GM23338 (cell line): Measurements from ENCODE around the gene CRKL. TPM values are rescaled to one million over a fixed set of nuclear protein-coding genes. Genes with fewer than 3 reads are reported as not detected.

Experiments
- ATAC-seq: fragments of 200-7000 bp; cut with Tn5 transposase; 3 replicates; pipeline ENCODE4 v1.9.1; 2020
- DNase-seq: peaks from one replicate; pipeline ENCODE4 v3.0.0-alpha.2; 2015; ENCODE audit warnings: low spot score
- H2AFZ ChIP-seq: fragments of 200-600 bp; sonication (generic); 2 replicates; pipeline ENCODE4 v1.8.0; 2016; ENCODE audit warnings: antibody characterized with exemption, mild to moderate bottlenecking, moderate library complexity
- H3F3A ChIP-seq: fragments of 200-600 bp; sonication (generic); replicated peaks from 2 replicates; pipeline ENCODE4 v1.8.0; 2017; ENCODE audit warnings: antibody characterized with exemption, mixed run types, low read depth
- H3K27ac ChIP-seq: fragments of 200-600 bp; sonication (generic); 2 replicates; pipeline ENCODE4 v1.6.1; 2016; ENCODE audit warnings: low read depth
- H3K27me3 ChIP-seq: fragments of 200-600 bp; sonication (generic); 2 replicates; pipeline ENCODE4 v1.8.0; 2016; ENCODE audit warnings: mild to moderate bottlenecking, mixed run types, moderate library complexity; ENCODE audit not compliant: insufficient read depth
- H3K36me3 ChIP-seq: fragments of 200-600 bp; sonication (generic); 2 replicates; pipeline ENCODE4 v1.8.0; 2016; ENCODE audit warnings: mild to moderate bottlenecking; ENCODE audit not compliant: insufficient read depth
- H3K4me1 ChIP-seq: fragments of 200-600 bp; sonication (generic); 2 replicates; pipeline ENCODE4 v1.8.0; 2016; ENCODE audit warnings: mild to moderate bottlenecking, moderate library complexity; ENCODE audit not compliant: insufficient read depth
- H3K4me2 ChIP-seq: fragments of 200-600 bp; sonication (generic); 2 replicates; pipeline ENCODE4 v1.7.1; 2017; ENCODE audit warnings: mixed run types
- H3K4me3 ChIP-seq: fragments of 200-600 bp; sonication (generic); 2 replicates; pipeline ENCODE4 v1.6.1; 2016; ENCODE audit warnings: mixed run types
- H3K79me2 ChIP-seq: fragments of 200-600 bp; sonication (generic); replicated peaks from 2 replicates; pipeline ENCODE4 v1.8.0; 2017; ENCODE audit warnings: mild to moderate bottlenecking; ENCODE audit not compliant: insufficient read depth
- H3K9me2 ChIP-seq: fragments of 200-600 bp; sonication (generic); 2 replicates; pipeline ENCODE4 v1.8.0; 2017; ENCODE audit not compliant: insufficient read depth
- H4K20me1 ChIP-seq: fragments of 200-600 bp; sonication (generic); replicated peaks from 2 replicates; pipeline ENCODE4 v1.8.0; 2017; ENCODE audit warnings: mild to moderate bottlenecking; ENCODE audit not compliant: insufficient read depth
- H3K27ac Mint-ChIP-seq: 2 replicates; pipeline ENCODE4 v1.8.0; 2020; ENCODE audit warnings: inconsistent platforms, mild to moderate bottlenecking, moderate library complexity, mixed read lengths
- H3K27me3 Mint-ChIP-seq: 3 replicates; pipeline ENCODE4 v1.8.0; 2022; ENCODE audit warnings: low read depth, mild to moderate bottlenecking, moderate library complexity, mixed read lengths, inconsistent platforms; ENCODE audit not compliant: insufficient read depth, poor library complexity
- H3K36me3 Mint-ChIP-seq: 3 replicates; pipeline ENCODE4 v1.8.0; 2021; ENCODE audit warnings: low read depth, mild to moderate bottlenecking, inconsistent platforms, moderate library complexity, mixed read lengths
- H3K4me1 Mint-ChIP-seq: 3 replicates; pipeline ENCODE4 v1.8.0; 2020; ENCODE audit warnings: mild to moderate bottlenecking, inconsistent platforms, mixed read lengths
- H3K4me3 Mint-ChIP-seq: 3 replicates; pipeline ENCODE4 v1.8.0; 2021; ENCODE audit warnings: moderate library complexity, mild to moderate bottlenecking, inconsistent platforms, mixed read lengths
- H3K9me3 Mint-ChIP-seq: 3 replicates; pipeline ENCODE4 v1.8.0; 2020; ENCODE audit warnings: moderate library complexity, mild to moderate bottlenecking, inconsistent platforms, mixed read lengths
- CREB1 ChIP-seq: fragments of 250-450 bp; sonication (Bioruptor Pico); IDR thresholded peaks from 2 replicates; pipeline ENCODE4 v1.5.0; 2020; ENCODE audit warnings: low read depth, mild to moderate bottlenecking, moderate library complexity
- EZH2 ChIP-seq: fragments of 200-600 bp; sonication (generic); IDR thresholded peaks from one replicate; pipeline ENCODE4 v1.8.0; 2017; ENCODE audit warnings: antibody characterized with exemption, mild to moderate bottlenecking, low read depth; ENCODE audit not compliant: unreplicated experiment
- NANOG ChIP-seq: IDR thresholded peaks from 2 replicates; pipeline ENCODE4 v1.6.1; 2016; ENCODE audit warnings: antibody characterized with exemption, borderline replicate concordance
- STAT1 ChIP-seq: IDR thresholded peaks from one replicate; pipeline ENCODE4 v1.6.1; 2016; ENCODE audit warnings: antibody characterized with exemption; ENCODE audit not compliant: unreplicated experiment
- ZNF114 ChIP-seq: fragments of 250-450 bp; sonication (Bioruptor Pico); IDR thresholded peaks from 2 replicates; pipeline ENCODE4 v1.5.0; 2020; ENCODE audit warnings: mild to moderate bottlenecking, moderate library complexity
- polyA plus RNA-seq: library from polyadenylated mRNA; unstranded; fragments of >200 nt; fragmentation: Nextera tagmentation; extraction: Ambion mirVana; gene quantifications from 2 replicates; pipeline ENCODE4 v1.2.1, GENCODE V29; 2016
- total RNA-seq: library from RNA; depleted of rRNA; stranded (reverse); fragments of >200 nt; shearing (Covaris generic); gene quantifications from 2 replicates; pipeline ENCODE4 v1.2.3, GENCODE V29; 2014
- TF ChIP-seq, protein P1 (sequence below), 2 experiments: fragments of 200-600 bp in 1 of 2; sonication (generic) in 1 of 2; conservative IDR thresholded peaks; 2 replicates each; pipeline versions ENCODE4 v1.5.1 to v1.6.1; 2016 to 2017; ENCODE audit warnings: antibody characterized with exemption in 2 of 2, low read depth in 2 of 2, mild to moderate bottlenecking in 2 of 2, moderate library complexity in 1 of 2
- TF ChIP-seq, protein P2 (sequence below): fragments of 250-450 bp; sonication (Bioruptor Pico); IDR thresholded peaks from 2 replicates; pipeline ENCODE4 v1.5.0; 2020; ENCODE audit warnings: mild to moderate bottlenecking, moderate library complexity

The CRKL gene
- total and polyA plus RNA-seq, 2 experiments from 2014 or later = 39.5 to 104 TPM

DNA sequence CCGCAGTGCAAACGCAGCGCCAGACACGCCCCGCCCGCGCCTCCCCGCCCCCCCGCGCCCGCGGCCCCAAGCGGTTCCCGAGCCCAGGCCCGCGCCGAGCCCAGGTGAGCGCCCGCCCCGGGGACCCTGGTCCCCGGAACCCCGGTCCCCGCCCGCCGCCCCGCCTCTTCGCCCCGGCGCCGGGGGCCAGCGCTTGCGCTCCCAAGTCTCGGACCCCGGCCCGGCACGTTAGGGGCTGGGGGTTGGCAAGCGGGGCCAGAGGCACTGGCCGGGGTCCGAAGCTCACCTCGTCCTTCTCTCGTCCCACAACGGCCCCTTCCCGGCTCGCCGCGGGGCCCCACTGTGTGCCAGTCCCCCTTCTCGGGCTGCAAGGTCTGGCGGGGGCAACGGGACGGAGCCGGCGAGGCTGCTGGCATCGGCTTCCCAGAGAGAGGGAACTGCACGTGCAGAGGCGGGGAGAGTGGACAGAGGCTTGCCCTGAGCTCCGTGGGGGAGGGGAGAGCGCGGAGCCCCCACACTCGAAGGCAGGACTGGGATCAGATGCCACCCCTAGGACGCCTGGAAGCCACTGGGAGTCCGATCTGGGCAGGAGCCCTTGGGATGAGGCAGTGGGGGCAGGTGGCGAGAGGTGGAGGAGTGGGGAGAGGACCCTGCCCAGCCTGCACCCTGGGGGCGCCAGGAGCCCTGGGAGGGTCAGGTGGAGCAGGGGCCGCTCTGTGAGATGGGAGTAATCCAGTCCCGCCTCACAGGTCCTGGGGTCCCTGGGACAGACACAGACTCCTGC lies 48.1 kb downstream of the CRKL start:
- H4K20me1 ChIP-seq = peaks cover 3% of the 10 kb centered on the region; the same call in 1 of the 2 replicates
- Mint-ChIP-seq H3K4me3 (peak overlapping the region; percentile 59; the same call in 2 of the 3 replicates), H3K9me3 (no peaks in the 10 kb centered on the region), H3K27ac (no peak overlapping the region), H3K4me1 (peaks cover 22% of the 10 kb centered on the region), H3K27me3 (peaks cover 69% of the 10 kb centered on the region), H3K36me3 (no peaks in the 10 kb centered on the region; the same call in 2 of the 3 replicates)
- no peak overlapping the region for H3K27ac ChIP-seq
- peaks cover 3% of the 10 kb centered on the region; the same call in 1 of the 2 replicates for H3K4me1 ChIP-seq
- H3K27me3 ChIP-seq = peaks cover 82% of the 10 kb centered on the region
- H3K9me2 ChIP-seq = no peaks in the 10 kb centered on the region
- H3K36me3 ChIP-seq = no peaks in the 10 kb centered on the region
- DNase-seq (no peak), ATAC-seq (peak; percentile 2; the same call in 2 of the 3 replicates)
- H3K4me3 ChIP-seq = peak overlapping the region; percentile 52
- TF ChIP-seq CREB1 (no peak), NANOG (no peak), EZH2 (peak; percentile 78), ZNF114 (no peak), STAT1 (no peak)
- TF ChIP-seq, protein P1, sequence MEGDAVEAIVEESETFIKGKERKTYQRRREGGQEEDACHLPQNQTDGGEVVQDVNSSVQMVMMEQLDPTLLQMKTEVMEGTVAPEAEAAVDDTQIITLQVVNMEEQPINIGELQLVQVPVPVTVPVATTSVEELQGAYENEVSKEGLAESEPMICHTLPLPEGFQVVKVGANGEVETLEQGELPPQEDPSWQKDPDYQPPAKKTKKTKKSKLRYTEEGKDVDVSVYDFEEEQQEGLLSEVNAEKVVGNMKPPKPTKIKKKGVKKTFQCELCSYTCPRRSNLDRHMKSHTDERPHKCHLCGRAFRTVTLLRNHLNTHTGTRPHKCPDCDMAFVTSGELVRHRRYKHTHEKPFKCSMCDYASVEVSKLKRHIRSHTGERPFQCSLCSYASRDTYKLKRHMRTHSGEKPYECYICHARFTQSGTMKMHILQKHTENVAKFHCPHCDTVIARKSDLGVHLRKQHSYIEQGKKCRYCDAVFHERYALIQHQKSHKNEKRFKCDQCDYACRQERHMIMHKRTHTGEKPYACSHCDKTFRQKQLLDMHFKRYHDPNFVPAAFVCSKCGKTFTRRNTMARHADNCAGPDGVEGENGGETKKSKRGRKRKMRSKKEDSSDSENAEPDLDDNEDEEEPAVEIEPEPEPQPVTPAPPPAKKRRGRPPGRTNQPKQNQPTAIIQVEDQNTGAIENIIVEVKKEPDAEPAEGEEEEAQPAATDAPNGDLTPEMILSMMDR (conservative IDR thresholded peaks at IDR 0.05; ENCODE audit: low read depth in 2 of 2) = no peak
- TF ChIP-seq, protein P2, sequence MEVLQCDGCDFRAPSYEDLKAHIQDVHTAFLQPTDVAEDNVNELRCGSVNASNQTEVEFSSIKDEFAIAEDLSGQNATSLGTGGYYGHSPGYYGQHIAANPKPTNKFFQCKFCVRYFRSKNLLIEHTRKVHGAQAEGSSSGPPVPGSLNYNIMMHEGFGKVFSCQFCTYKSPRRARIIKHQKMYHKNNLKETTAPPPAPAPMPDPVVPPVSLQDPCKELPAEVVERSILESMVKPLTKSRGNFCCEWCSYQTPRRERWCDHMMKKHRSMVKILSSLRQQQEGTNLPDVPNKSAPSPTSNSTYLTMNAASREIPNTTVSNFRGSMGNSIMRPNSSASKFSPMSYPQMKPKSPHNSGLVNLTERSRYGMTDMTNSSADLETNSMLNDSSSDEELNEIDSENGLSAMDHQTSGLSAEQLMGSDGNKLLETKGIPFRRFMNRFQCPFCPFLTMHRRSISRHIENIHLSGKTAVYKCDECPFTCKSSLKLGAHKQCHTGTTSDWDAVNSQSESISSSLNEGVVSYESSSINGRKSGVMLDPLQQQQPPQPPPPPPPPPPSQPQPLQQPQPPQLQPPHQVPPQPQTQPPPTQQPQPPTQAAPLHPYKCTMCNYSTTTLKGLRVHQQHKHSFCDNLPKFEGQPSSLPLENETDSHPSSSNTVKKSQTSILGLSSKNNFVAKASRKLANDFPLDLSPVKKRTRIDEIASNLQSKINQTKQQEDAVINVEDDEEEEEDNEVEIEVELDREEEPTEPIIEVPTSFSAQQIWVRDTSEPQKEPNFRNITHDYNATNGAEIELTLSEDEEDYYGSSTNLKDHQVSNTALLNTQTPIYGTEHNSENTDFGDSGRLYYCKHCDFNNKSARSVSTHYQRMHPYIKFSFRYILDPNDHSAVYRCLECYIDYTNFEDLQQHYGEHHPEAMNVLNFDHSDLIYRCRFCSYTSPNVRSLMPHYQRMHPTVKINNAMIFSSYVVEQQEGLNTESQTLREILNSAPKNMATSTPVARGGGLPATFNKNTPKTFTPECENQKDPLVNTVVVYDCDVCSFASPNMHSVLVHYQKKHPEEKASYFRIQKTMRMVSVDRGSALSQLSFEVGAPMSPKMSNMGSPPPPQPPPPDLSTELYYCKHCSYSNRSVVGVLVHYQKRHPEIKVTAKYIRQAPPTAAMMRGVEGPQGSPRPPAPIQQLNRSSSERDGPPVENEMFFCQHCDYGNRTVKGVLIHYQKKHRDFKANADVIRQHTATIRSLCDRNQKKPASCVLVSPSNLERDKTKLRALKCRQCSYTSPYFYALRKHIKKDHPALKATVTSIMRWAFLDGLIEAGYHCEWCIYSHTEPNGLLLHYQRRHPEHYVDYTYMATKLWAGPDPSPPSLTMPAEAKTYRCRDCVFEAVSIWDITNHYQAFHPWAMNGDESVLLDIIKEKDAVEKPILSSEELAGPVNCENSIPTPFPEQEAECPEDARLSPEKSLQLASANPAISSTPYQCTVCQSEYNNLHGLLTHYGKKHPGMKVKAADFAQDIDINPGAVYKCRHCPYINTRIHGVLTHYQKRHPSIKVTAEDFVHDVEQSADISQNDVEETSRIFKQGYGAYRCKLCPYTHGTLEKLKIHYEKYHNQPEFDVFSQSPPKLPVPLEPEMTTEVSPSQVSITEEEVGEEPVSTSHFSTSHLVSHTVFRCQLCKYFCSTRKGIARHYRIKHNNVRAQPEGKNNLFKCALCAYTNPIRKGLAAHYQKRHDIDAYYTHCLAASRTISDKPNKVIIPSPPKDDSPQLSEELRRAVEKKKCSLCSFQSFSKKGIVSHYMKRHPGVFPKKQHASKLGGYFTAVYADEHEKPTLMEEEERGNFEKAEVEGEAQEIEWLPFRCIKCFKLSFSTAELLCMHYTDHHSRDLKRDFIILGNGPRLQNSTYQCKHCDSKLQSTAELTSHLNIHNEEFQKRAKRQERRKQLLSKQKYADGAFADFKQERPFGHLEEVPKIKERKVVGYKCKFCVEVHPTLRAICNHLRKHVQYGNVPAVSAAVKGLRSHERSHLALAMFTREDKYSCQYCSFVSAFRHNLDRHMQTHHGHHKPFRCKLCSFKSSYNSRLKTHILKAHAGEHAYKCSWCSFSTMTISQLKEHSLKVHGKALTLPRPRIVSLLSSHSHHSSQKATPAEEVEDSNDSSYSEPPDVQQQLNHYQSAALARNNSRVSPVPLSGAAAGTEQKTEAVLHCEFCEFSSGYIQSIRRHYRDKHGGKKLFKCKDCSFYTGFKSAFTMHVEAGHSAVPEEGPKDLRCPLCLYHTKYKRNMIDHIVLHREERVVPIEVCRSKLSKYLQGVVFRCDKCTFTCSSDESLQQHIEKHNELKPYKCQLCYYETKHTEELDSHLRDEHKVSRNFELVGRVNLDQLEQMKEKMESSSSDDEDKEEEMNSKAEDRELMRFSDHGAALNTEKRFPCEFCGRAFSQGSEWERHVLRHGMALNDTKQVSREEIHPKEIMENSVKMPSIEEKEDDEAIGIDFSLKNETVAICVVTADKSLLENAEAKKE (CRISPR knock-in tag) = no peak
- H3K4me2 ChIP-seq = peak overlapping the region; percentile 85
- peak overlapping the region; percentile 84 for H2AFZ ChIP-seq
- H3K79me2 ChIP-seq = no peaks in the 10 kb centered on the region
- no peaks in the 10 kb centered on the region for H3F3A ChIP-seq
